ENCODE measurements around the gene KCTD15. TPM values are rescaled to one million over a fixed set of nuclear protein-coding genes. Genes with fewer than 3 reads are reported as not detected.

The KCTD15 gene
- total and polyA plus RNA-seq, 10 donors: 7.6 to 31.8 (median 19.2) TPM

DNA sequence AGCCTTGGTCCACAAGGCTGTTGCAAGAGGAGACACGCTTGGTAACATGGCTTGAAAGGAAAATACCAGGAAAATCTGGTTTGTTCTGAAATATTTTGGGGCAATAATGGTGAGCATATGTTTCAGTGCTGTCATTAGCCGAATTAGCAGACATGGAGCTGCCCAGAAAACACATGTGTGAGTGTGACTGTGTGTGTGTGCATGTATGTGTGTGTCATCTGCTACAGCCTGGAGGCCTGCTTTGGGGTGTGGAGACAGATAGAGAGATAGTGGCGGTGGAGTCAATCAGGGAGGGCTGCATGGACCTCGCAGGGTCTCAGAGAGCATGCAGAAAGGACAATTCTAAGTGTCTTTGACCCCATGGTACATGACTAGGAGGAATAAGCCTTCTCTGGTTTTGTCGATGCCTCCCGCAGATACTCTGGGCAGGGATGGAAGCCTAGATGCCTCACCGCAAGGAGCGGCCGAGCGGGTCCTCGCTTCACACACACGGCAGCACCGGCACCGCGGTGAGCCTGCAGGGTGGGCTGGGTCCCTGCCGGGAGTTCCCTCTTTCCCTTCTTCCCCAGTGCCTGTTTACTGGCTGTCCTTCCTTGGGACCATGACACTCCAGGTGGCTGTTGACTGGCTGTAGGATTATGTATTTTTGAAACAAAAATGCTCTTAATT, 3.5 kb downstream of the KCTD15 start:
- H3K9me3 ChIP-seq: no peaks in the 10 kb centered on the region
- H3K4me3 ChIP-seq: no peak overlapping the region
- DNase-seq: no peak
- peaks cover 0 to 48% (median 0%) of the 10 kb centered on the region in 6 donors for H3K36me3 ChIP-seq
- no peak overlapping the region for H3K27ac ChIP-seq
- H3K27me3 ChIP-seq (replicated peaks in 1 of 7): peaks cover 0 to 43% (median 25%) of the 10 kb centered on the region in 7 donors
- intact Hi-C loops (cut with DNase I; ENCODE audit: low total_unique reads): no loop called here
- TF ChIP-seq POLR2A (IDR thresholded peaks at IDR 0.05): no peak
- TF ChIP-seq, protein P1, sequence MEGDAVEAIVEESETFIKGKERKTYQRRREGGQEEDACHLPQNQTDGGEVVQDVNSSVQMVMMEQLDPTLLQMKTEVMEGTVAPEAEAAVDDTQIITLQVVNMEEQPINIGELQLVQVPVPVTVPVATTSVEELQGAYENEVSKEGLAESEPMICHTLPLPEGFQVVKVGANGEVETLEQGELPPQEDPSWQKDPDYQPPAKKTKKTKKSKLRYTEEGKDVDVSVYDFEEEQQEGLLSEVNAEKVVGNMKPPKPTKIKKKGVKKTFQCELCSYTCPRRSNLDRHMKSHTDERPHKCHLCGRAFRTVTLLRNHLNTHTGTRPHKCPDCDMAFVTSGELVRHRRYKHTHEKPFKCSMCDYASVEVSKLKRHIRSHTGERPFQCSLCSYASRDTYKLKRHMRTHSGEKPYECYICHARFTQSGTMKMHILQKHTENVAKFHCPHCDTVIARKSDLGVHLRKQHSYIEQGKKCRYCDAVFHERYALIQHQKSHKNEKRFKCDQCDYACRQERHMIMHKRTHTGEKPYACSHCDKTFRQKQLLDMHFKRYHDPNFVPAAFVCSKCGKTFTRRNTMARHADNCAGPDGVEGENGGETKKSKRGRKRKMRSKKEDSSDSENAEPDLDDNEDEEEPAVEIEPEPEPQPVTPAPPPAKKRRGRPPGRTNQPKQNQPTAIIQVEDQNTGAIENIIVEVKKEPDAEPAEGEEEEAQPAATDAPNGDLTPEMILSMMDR (IDR thresholded peaks at IDR 0.05 in 8 of 11, conservative IDR thresholded peaks at IDR 0.05 in 3 of 11): no peak
- peaks cover 0 to 85% (median 34%) of the 10 kb centered on the region in 6 donors for H3K4me1 ChIP-seq
- WGBS, 5 donors: 90 to 96% (median 94%) methylated on average over 16 of the region's 16 CpGs

DNA sequence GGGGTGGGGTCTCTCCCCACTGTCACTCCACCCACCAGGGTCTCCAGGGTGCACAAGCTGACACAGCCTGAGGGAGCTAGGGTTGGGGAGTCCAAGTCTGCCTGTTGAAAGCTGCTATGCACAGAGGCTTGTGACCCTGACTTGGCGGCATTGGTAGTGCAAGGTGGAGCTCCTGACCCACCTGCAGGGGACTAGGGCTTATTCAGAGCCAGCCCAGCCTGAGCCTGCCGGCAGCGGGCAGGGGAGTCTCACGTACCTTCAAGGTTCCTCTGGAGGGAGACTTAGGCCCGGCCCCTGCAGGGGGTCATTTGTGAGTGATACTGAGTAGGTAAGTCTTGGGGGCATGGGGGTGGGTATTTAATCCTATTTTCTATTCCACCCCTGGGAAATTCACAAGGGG, 4.7 kb downstream of the KCTD15 start:
- H3K27me3 ChIP-seq (replicated peaks in 1 of 7): peaks cover 0 to 31% (median 16%) of the 10 kb centered on the region in 7 donors
- H3K4me3 ChIP-seq: no peak overlapping the region
- intact Hi-C loops (cut with DNase I; ENCODE audit: low total_unique reads): no loop called here
- TF ChIP-seq POLR2AphosphoS5 (IDR thresholded peaks at IDR 0.05) (no peak), POLR2A (IDR thresholded peaks at IDR 0.05) (no peak)
- TF ChIP-seq, protein P1 (IDR thresholded peaks at IDR 0.05 in 8 of 11, conservative IDR thresholded peaks at IDR 0.05 in 3 of 11): no peak
- peaks cover 0 to 51% (median 0%) of the 10 kb centered on the region in 6 donors for H3K36me3 ChIP-seq
- peaks cover 0 to 86% (median 32%) of the 10 kb centered on the region in 6 donors for H3K4me1 ChIP-seq
- WGBS, 5 donors: 80 to 97% (median 94%) methylated on average over 2 to 5 of the region's 5 CpGs
- no peak overlapping the region for H3K27ac ChIP-seq
- no peaks in the 10 kb centered on the region for H3K9me3 ChIP-seq
- no peak for DNase-seq

DNA sequence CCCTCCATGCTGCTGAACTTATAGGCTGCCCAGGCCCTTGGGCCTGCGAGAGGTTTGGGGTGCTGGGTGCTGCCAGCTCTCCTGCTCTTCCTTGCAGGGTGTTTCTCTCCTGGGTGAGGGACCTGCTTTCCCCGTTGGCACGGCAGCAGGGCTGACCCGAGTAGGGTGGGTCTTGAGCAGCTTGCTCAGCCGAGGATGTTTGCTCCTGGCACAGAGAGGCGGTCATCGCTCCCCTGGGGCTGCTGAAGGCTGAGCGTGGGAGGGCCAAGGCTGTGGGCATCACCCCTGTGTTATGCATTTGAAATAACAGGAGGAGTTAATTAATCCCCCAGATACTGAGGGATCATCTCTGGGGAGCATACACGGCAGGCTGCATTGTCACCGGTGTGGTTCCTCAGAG, 5.3 kb downstream of the KCTD15 start:
- intact Hi-C loops (cut with DNase I; ENCODE audit: low total_unique reads): no loop called here
- 74 to 87% (median 84%) methylated on average over 7 to 10 of the region's 10 CpGs for WGBS, 5 donors
- H3K4me1 ChIP-seq: peaks cover 0 to 86% (median 30%) of the 10 kb centered on the region in 6 donors
- TF ChIP-seq POLR2AphosphoS5 (IDR thresholded peaks at IDR 0.05) (no peak), POLR2A (IDR thresholded peaks at IDR 0.05) (no peak)
- no peaks in the 10 kb centered on the region for H3K9me3 ChIP-seq
- no peak for DNase-seq
- H3K27ac ChIP-seq: no peak overlapping the region
- H3K36me3 ChIP-seq: peaks cover 0 to 57% (median 0%) of the 10 kb centered on the region in 6 donors
- H3K27me3 ChIP-seq (replicated peaks in 1 of 7): peaks cover 0 to 25% (median 14%) of the 10 kb centered on the region in 7 donors
- no peak overlapping the region for H3K4me3 ChIP-seq

DNA sequence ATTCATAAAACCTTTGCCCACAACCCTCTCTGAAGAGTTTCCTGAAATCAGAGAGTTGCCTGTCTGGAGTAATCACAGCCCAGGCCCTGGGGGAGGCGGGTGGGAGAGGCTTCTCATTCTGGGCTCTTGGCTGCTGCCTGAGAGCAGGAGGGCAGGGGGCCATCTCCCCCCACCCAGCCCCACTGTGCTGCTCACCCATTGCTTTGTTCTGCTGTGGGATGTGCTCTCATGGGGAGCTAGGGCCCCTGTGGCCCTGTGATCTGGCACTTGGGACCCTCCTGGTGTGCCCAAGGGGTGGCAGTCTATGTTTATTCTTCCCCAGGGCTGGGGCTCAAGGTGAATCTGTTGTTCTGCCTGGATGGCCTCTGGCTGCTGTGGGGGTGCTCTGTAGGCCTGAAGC, 6.1 kb downstream of the KCTD15 start:
- peaks cover 0 to 65% (median 0%) of the 10 kb centered on the region in 6 donors for H3K36me3 ChIP-seq
- 40 to 100% (median 92%) methylated on average over 1 of the region's 1 CpG for WGBS, 5 donors
- TF ChIP-seq POLR2A (IDR thresholded peaks at IDR 0.05) (no peak), POLR2AphosphoS5 (IDR thresholded peaks at IDR 0.05) (no peak)
- TF ChIP-seq, protein P1 (IDR thresholded peaks at IDR 0.05 in 8 of 11, conservative IDR thresholded peaks at IDR 0.05 in 3 of 11): no peak

More for the DNA sequence above, 6.1 kb downstream of the KCTD15 start:
- Histone ChIP-seq H3K9me3 (no peaks in the 10 kb centered on the region), H3K4me1 (peaks cover 0 to 86% (median 24%) of the 10 kb centered on the region in 6 donors), H3K27me3 (replicated peaks in 1 of 7) (peaks cover 0 to 17% (median 7%) of the 10 kb centered on the region in 7 donors), H3K4me3 (no peak overlapping the region), H3K27ac (no peak overlapping the region)
- intact Hi-C loops (cut with DNase I; ENCODE audit: low total_unique reads): no loop called here
- no peak for DNase-seq
